Fibroblast of peridontal ligament (primary cell): ENCODE results near the gene SPP1.
"Not testable (repeated sequence)": the region's sequence is repeated elsewhere in the genome, so short reads cannot be mapped to it uniquely, and the experiment has no call there.

Experiments
- DNase-seq: peaks from one replicate; pipeline ENCODE4 v3.0.0-alpha.2; 2010; ENCODE audit errors: extremely low read depth

The SPP1 gene

GRCh38 chr4:87975466-87975865 lies at the start of gene SPP1:
Gene SPP1 (plus strand): TSS chr4:87975714. CDS start chr4:87976896, 1,182 bp downstream.
- DNase-seq: peak; percentile 17

- no peak for DNase-seq
Observed at GRCh38 chr4:87926554-87927098, 48.9 kb upstream of the SPP1 start.

DNA sequence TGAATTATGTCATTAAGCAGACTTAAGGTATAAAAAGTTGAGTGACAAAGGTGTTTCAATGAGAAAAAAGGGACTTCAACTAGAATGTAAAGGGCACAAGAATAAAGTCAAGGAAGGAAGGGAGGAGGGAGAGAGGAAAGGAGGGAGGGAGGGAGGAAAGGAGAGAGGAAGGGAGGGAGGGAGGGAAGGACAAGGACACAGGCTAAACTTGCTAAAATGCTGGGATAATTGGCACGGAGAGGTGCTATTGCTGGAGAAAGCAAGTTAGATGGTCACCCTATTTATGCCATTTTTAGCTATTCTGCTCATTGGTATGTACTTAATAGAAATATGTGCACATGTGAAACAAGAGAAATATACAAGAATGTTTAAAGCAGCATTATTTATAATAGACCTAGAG lies 44.9 kb upstream of the SPP1 start:
- DNase-seq: no peak

GRCh38 chr4:87931932-87932331 lies 43.6 kb upstream of the SPP1 start:
- no peak for DNase-seq

GRCh38 chr4:87932718-87933141 lies 42.8 kb upstream of the SPP1 start:
- DNase-seq: no peak

- no peak for DNase-seq
Observed at GRCh38 chr4:87933337-87933736, 42.2 kb upstream of the SPP1 start.

DNA sequence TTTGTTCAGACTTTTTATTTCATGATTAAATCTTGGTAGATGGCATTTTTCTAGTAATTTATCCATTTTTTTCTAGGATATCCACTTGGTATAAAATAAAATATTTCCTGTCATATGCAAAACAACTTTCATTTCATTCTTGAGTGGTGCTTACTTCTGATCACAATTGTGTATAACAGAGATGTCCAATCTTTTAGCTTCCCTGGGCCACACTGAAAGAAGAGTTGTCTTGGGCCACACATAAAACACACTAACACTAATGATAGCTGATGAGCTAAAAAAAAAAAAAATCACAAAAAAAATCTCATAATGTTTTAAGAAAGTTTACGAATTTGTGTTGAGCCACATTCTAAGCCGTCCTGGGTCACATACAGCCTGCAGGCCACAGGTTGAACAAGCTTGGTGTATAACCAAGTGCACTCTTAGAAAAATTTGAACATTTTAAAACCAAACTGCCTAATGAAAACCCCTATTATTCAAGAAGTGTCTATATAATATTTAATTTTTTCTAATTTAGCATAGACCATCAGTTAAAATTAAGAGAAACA lies 41.3 kb upstream of the SPP1 start:
- DNase-seq: no peak

DNA sequence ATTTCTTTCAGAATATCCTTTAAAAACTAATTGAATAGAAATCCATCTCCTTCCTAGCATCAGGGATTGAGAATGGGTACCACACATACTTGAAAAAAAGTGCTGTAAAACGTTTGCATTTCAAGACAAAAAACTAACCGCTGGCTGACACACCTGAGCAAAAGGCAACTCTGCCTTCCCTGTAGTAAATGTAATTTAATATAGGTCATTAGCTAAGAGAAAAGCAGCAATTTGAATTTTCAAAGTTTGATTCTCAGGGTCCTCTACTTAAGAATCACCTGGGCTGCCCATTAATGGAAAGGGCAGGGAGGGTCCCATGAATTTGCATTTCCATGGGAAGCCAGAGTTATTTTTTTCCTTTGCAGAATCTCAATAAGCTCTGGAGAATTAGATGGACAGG lies 40.5 kb upstream of the SPP1 start:
- DNase-seq: no peak

DNA sequence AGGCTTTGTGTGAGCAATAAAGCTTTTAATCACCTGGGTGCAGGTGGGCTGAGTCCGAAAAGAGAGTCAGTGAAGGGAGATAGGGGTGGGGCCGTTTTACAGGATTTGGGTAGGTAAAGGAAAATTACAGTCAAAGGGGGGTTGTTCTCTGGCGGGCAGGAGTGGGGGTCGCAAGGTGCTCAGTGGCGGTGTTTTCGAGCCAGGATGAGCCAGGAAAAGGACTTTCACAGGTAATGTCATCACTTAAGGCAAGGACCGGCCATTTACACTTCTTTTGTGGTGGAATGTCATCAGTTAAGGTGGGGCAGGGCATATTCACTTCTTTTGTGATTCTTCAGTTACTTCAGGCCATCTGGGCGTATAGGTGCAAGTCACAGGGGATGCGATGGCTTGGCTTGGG lies 39.6 kb upstream of the SPP1 start:
- DNase-seq: not testable (repeated sequence)

- DNase-seq: no peak
Observed at GRCh38 chr4:87937523-87937922, 38.0 kb upstream of the SPP1 start.

- DNase-seq: no peak
Observed at GRCh38 chr4:87938746-87939145, 36.8 kb upstream of the SPP1 start.

- peak; percentile 9 for DNase-seq
Observed at GRCh38 chr4:87939978-87940690, 35.4 kb upstream of the SPP1 start.

GRCh38 chr4:87940809-87941208 lies 34.7 kb upstream of the SPP1 start:
- DNase-seq: not testable (repeated sequence)

DNA sequence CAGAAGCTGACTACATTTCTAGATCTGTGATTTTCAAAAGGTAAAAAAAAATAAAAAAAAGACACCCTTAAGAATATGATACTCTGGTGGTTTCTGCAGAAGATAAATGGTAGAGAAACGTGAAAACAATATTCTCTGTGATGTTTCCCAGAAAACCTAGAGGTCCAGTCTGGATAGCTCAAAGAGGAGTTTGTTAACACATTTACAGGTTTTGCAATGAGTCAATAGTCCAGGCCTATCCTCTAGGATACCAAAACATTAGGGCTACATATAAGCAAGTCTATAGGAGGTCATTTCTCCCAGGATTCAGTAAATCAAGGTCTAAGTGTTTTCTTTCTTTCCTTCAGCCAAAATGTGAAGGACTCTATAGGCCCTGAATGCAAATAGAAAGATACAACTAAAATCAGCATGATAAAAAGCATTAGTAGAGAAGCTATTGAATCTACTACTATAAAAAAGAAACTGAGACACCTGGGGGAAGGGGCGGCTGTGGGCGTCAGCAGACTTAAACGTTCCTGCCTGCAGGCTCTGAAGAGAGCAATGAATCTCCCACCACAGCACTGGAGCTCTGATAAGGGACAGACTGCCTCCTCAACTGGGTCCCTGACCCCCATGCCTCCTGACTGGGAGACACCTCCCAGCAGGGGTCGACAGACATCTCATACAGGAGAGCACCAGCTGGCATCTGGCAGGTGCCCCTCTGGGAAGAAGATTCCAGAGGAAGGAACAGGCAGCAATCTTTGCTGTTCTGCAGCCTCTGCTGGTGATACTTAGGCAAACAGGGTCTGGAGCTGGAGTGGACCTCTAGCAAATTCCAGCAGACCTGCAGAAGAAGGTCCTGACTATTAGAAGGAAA lies 33.7 kb upstream of the SPP1 start:
- DNase-seq: no peak

DNA sequence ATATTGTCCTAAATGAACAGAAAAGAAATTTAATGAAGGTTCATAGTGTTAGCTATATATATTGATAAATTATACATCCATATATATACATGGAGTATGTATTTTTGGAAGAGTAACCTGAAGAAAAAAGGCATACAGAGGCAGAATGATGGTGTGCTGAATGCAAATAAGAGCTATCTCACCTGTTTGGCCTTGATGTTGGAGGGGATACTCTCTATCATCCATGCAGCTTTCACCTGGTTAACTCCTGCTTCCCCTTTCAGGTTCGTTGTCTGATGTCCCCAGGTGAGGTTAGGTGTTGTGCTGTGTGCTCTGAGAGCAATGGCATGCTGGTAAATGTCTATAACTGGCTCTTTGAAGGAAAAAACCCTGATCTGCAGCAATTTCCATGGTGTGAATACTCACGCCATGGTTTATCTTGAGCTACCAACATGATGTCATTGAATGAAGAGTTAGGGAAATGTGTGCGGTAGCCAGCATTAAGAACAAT lies 31.8 kb upstream of the SPP1 start:
- no peak for DNase-seq

DNA sequence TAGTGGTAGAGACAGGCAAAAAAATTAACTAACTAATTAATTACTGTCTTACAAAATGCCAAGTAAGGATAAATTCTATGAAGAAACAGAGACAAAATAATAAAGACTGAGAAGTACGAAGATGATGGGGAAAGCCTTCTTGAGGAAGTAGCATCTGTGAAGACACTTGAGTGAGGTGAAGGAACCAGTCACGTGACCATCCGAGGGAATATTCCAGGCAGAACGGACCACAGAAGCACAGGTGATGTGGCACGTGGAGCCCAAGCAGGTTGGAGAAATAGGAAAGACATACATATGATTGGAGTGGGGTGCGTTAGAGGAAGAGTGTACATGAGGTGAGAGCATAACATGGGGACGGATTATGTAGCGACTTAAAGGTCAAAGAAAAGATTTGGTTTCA lies 30.5 kb upstream of the SPP1 start:
- DNase-seq: no peak

GRCh38 chr4:87946766-87947165 lies 28.7 kb upstream of the SPP1 start:
- no peak for DNase-seq

- DNase-seq: no peak
Observed at GRCh38 chr4:87947381-87948160, 27.9 kb upstream of the SPP1 start.

DNA sequence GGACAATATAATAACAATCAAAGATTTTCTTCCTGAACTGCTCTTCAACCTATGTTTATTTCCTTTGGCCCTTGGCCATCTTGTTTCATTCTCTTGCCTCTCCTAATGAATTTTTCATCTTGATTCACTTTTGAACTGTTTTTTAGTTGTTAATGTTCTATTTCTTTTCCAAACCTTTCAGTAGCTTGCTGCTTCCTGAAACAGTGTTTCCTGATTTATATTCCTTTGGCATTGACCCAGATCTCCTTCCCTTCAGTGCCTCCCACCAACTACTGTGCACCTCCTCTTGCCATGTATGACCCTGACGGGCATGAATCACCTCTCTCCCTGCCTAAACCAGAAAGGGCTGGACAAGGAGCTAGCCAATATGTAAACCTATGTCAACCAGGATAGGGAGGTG lies 25.6 kb upstream of the SPP1 start:
- peak; percentile 40 for DNase-seq

GRCh38 chr4:87950493-87950892 lies 25.0 kb upstream of the SPP1 start:
- DNase-seq: no peak

DNA sequence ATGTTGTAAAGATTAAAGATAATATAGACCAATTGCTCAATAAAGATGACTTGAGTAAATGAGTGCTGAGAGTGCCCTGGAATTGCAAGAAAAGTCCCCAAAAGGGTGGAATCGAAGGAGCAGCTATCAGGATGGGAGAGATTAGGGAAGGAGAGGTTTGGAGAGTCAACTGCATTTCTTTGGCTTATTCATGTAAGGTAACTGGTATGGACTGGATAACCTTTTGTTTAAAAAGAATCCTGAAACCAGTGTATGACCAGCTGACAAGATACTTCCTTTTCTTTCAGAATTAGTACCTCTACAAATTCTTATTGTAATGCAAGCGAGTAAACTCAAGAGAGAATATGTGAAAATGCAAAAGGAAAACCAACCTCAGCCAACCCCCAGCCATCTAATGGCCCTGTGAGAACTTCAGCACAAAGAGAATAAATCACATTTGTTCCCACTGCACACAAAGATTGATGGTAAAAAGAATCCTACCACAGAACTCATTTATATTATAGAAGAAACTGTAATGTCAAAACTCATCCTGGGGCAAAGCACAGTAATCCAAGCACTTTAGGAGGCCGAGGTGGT lies 24.5 kb upstream of the SPP1 start:
- no peak for DNase-seq
